A549 (cell line): ENCODE measurements around the gene KCNH6.

Experiments
- EP300 ChIP-seq, 2 experiments: fragments of >200 bp; sonication (Bioruptor Twin); formaldehyde crosslinking; IDR thresholded peaks; 2 replicates in 1 of 2; 3 replicates in 1 of 2; pipeline ENCODE4 v1.6.1; 2016 to 2017
- SREBF2 ChIP-seq: fragments of 450-650 bp; IDR thresholded peaks from 2 replicates; pipeline ENCODE4 v1.6.1; 2014; ENCODE audit warnings: mild to moderate bottlenecking, moderate library complexity
- TF ChIP-seq, protein P1 (sequence below): fragments of >200 bp; sonication (Bioruptor Twin); formaldehyde crosslinking; IDR thresholded peaks from 3 replicates; pipeline ENCODE4 v1.5.1; 2016

DNA sequence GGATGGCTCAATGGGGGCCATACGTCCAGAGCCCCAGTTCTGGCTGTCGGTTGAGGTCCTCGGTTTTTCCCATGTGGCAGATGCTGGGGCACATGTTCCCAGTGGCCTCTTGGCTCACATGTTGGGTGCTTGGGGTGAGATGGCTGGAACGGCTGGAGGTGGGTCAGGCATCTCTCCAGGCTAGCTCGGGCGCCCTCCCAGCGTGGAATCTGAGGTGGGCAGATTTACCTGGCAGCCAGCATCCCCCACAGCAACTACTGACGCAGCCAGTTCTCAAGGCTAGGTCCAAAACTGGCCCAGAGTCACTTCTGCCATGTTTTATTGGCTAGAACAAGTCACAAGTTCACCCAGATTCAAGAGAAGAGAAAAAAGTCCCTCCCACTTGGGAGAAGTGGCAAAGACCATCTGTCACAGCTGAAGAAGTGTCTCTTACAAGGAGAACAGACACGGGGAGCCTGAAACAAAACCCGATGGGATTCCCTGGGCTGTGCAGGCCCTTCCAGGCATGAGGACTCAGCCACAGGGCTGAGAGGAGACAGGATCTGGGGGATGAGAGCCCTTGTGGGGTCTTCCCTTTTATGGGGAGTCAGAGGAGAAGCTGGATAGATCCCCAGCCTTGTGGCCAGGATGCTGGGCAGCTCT lies 31.1 kb upstream of the KCNH6 start:
- TF ChIP-seq SREBF2: no peak
- TF ChIP-seq, protein P1, sequence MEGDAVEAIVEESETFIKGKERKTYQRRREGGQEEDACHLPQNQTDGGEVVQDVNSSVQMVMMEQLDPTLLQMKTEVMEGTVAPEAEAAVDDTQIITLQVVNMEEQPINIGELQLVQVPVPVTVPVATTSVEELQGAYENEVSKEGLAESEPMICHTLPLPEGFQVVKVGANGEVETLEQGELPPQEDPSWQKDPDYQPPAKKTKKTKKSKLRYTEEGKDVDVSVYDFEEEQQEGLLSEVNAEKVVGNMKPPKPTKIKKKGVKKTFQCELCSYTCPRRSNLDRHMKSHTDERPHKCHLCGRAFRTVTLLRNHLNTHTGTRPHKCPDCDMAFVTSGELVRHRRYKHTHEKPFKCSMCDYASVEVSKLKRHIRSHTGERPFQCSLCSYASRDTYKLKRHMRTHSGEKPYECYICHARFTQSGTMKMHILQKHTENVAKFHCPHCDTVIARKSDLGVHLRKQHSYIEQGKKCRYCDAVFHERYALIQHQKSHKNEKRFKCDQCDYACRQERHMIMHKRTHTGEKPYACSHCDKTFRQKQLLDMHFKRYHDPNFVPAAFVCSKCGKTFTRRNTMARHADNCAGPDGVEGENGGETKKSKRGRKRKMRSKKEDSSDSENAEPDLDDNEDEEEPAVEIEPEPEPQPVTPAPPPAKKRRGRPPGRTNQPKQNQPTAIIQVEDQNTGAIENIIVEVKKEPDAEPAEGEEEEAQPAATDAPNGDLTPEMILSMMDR: no peak
- TF ChIP-seq EP300 (IDR thresholded peaks at IDR 0.05): no peak
